Measurements from ENCODE around the gene IFT80. TPM values are rescaled to one million over a fixed set of nuclear protein-coding genes. Genes with fewer than 3 reads are reported as not detected.

Gene IFT80
- total and polyA plus RNA-seq, 3 experiments from 2014 or later = 3.0 to 12.9 (median 9.4) TPM

- Mint-ChIP-seq H3K36me3 (peaks cover 24 to 32% (median 25%) of the 10 kb centered on the region in 3 donors), H3K4me3 (no peak overlapping the region), H3K27me3 (no peaks in the 10 kb centered on the region), H3K4me1 (no peaks in the 10 kb centered on the region), H3K9me3 (no peaks in the 10 kb centered on the region), H3K27ac (no peak overlapping the region)
- H3K36me3 ChIP-seq (ENCODE audit: insufficient read depth, low read length) = no peaks in the 10 kb centered on the region
- H3K9me3 ChIP-seq (ENCODE audit: low read length) = no peaks in the 10 kb centered on the region
- H3K4me1 ChIP-seq (ENCODE audit: insufficient read depth, low read length) = no peaks in the 10 kb centered on the region
- no peak for DNase-seq
- no peak overlapping the region for H3K4me3 ChIP-seq (ENCODE audit: low read length)
- no peaks in the 10 kb centered on the region for H3K27me3 ChIP-seq (ENCODE audit: insufficient read depth, low read length, poor library complexity, severe bottlenecking)
- CTCF ChIA-PET = no interaction called here
- POLR2A ChIA-PET = no interaction called here
- no peak overlapping the region for H3K27ac ChIP-seq (ENCODE audit: low read depth, low read length)
These were observed 118.2 kb downstream of the IFT80 start for GRCh38 chr3:160280836-160281235.

GRCh38 chr3:160279657-160280056, 119.4 kb downstream of the IFT80 start:
- no peak overlapping the region for H3K4me3 Mint-ChIP-seq
- H3K27ac ChIP-seq (ENCODE audit: low read depth, low read length) = no peak overlapping the region
- POLR2A ChIA-PET = no interaction called here
- CTCF ChIA-PET = no interaction called here
- DNase-seq = no peak
- H3K4me1 ChIP-seq (ENCODE audit: insufficient read depth, low read length) = no peaks in the 10 kb centered on the region
- peaks cover 24 to 32% (median 24%) of the 10 kb centered on the region in 3 donors for H3K36me3 Mint-ChIP-seq
- no peaks in the 10 kb centered on the region for H3K4me1 Mint-ChIP-seq
- no peaks in the 10 kb centered on the region for H3K36me3 ChIP-seq (ENCODE audit: insufficient read depth, low read length)
- H3K27me3 ChIP-seq (ENCODE audit: insufficient read depth, low read length, poor library complexity, severe bottlenecking) = no peaks in the 10 kb centered on the region
- H3K9me3 Mint-ChIP-seq = no peaks in the 10 kb centered on the region
- no peaks in the 10 kb centered on the region for H3K9me3 ChIP-seq (ENCODE audit: low read length)
- no peak overlapping the region for H3K27ac Mint-ChIP-seq
- no peak overlapping the region for H3K4me3 ChIP-seq (ENCODE audit: low read length)
- no peaks in the 10 kb centered on the region for H3K27me3 Mint-ChIP-seq

GRCh38 chr3:160278210-160278609, 120.8 kb downstream of the IFT80 start:
- Mint-ChIP-seq H3K27me3 (no peaks in the 10 kb centered on the region), H3K27ac (no peak overlapping the region), H3K9me3 (no peaks in the 10 kb centered on the region), H3K4me3 (no peak overlapping the region), H3K4me1 (no peaks in the 10 kb centered on the region), H3K36me3 (peaks cover 32 to 42% (median 32%) of the 10 kb centered on the region in 3 donors)
- ChIA-PET CTCF (no interaction called here), POLR2A (no interaction called here)
- Histone ChIP-seq H3K27me3 (ENCODE audit: insufficient read depth, low read length, poor library complexity, severe bottlenecking) (no peaks in the 10 kb centered on the region), H3K36me3 (ENCODE audit: insufficient read depth, low read length) (no peaks in the 10 kb centered on the region), H3K4me3 (ENCODE audit: low read length) (no peak overlapping the region), H3K27ac (ENCODE audit: low read depth, low read length) (no peak overlapping the region), H3K4me1 (ENCODE audit: insufficient read depth, low read length) (no peaks in the 10 kb centered on the region), H3K9me3 (ENCODE audit: low read length) (no peaks in the 10 kb centered on the region)
- DNase-seq = no peak

- no peak overlapping the region for H3K4me3 Mint-ChIP-seq
- ChIA-PET CTCF (no interaction called here), POLR2A (no interaction called here)
- no peaks in the 10 kb centered on the region for H3K9me3 Mint-ChIP-seq
- Histone ChIP-seq H3K4me3 (ENCODE audit: low read length) (no peak overlapping the region), H3K4me1 (ENCODE audit: insufficient read depth, low read length) (no peaks in the 10 kb centered on the region), H3K9me3 (ENCODE audit: low read length) (no peaks in the 10 kb centered on the region), H3K36me3 (ENCODE audit: insufficient read depth, low read length) (no peaks in the 10 kb centered on the region), H3K27ac (ENCODE audit: low read depth, low read length) (no peak overlapping the region), H3K27me3 (ENCODE audit: insufficient read depth, low read length, poor library complexity, severe bottlenecking) (no peaks in the 10 kb centered on the region)
- peaks cover 4 to 7% (median 5%) of the 10 kb centered on the region in 3 donors for H3K4me1 Mint-ChIP-seq
- H3K27ac Mint-ChIP-seq = no peak overlapping the region
- DNase-seq = no peak
- no peaks in the 10 kb centered on the region for H3K27me3 Mint-ChIP-seq
- peaks cover 9 to 17% (median 13%) of the 10 kb centered on the region in 3 donors for H3K36me3 Mint-ChIP-seq
These were observed 133.9 kb downstream of the IFT80 start for GRCh38 chr3:160265088-160265487.

GRCh38 chr3:160260587-160261270, 138.3 kb downstream of the IFT80 start:
- ChIA-PET POLR2A (no interaction called here), CTCF (no interaction called here)
- H3K4me1 ChIP-seq (ENCODE audit: insufficient read depth, low read length) = no peaks in the 10 kb centered on the region
- no peak for DNase-seq
- no peaks in the 10 kb centered on the region for H3K9me3 ChIP-seq (ENCODE audit: low read length)
- Mint-ChIP-seq H3K4me3 (no peak overlapping the region), H3K27me3 (no peaks in the 10 kb centered on the region), H3K36me3 (peaks cover 8 to 16% (median 12%) of the 10 kb centered on the region in 3 donors), H3K9me3 (no peaks in the 10 kb centered on the region), H3K27ac (peak overlapping the region in 3 of 8 donors; percentile 18 to 58 (median 19)), H3K4me1 (peaks cover 4 to 7% (median 5%) of the 10 kb centered on the region in 3 donors)
- no peaks in the 10 kb centered on the region for H3K36me3 ChIP-seq (ENCODE audit: insufficient read depth, low read length)
- H3K27me3 ChIP-seq (ENCODE audit: insufficient read depth, low read length, poor library complexity, severe bottlenecking) = no peaks in the 10 kb centered on the region
- H3K27ac ChIP-seq (ENCODE audit: low read depth, low read length) = no peak overlapping the region
- H3K4me3 ChIP-seq (ENCODE audit: low read length) = no peak overlapping the region

- DNase-seq = no peak
- H3K27ac Mint-ChIP-seq = no peak overlapping the region
- no peak overlapping the region for H3K4me3 ChIP-seq (ENCODE audit: low read length)
- H3K4me1 ChIP-seq (ENCODE audit: insufficient read depth, low read length) = no peaks in the 10 kb centered on the region
- H3K27me3 ChIP-seq (ENCODE audit: insufficient read depth, low read length, poor library complexity, severe bottlenecking) = no peaks in the 10 kb centered on the region
- ChIA-PET POLR2A (no interaction called here), CTCF (no interaction called here)
- no peak overlapping the region for H3K27ac ChIP-seq (ENCODE audit: low read depth, low read length)
- no peaks in the 10 kb centered on the region for H3K36me3 ChIP-seq (ENCODE audit: insufficient read depth, low read length)
- no peaks in the 10 kb centered on the region for H3K27me3 Mint-ChIP-seq
- H3K9me3 ChIP-seq (ENCODE audit: low read length) = no peaks in the 10 kb centered on the region
- no peak overlapping the region for H3K4me3 Mint-ChIP-seq
- peaks cover 8 to 13% (median 12%) of the 10 kb centered on the region in 3 donors for H3K36me3 Mint-ChIP-seq
- H3K9me3 Mint-ChIP-seq = no peaks in the 10 kb centered on the region
- peaks cover 4 to 7% (median 5%) of the 10 kb centered on the region in 3 donors for H3K4me1 Mint-ChIP-seq
These were observed 139.4 kb downstream of the IFT80 start for GRCh38 chr3:160259589-160259988.

GRCh38 chr3:160257606-160258005, 141.4 kb downstream of the IFT80 start:
- POLR2A ChIA-PET = no interaction called here

GRCh38 chr3:160253298-160253697, 145.7 kb downstream of the IFT80 start:
- no peaks in the 10 kb centered on the region for H3K9me3 Mint-ChIP-seq
- H3K36me3 Mint-ChIP-seq = peaks cover 4 to 9% (median 4%) of the 10 kb centered on the region in 3 donors
- H3K9me3 ChIP-seq (ENCODE audit: low read length) = no peaks in the 10 kb centered on the region
- ChIA-PET POLR2A (no interaction called here), CTCF (no interaction called here)
- H3K4me1 Mint-ChIP-seq = no peaks in the 10 kb centered on the region
- no peak overlapping the region for H3K4me3 Mint-ChIP-seq
- no peak overlapping the region for H3K27ac ChIP-seq (ENCODE audit: low read depth, low read length)
- DNase-seq = no peak
- no peak overlapping the region for H3K4me3 ChIP-seq (ENCODE audit: low read length)
- no peaks in the 10 kb centered on the region for H3K4me1 ChIP-seq (ENCODE audit: insufficient read depth, low read length)
- peaks cover 0 to 4% of the 10 kb centered on the region in 2 donors for H3K27me3 Mint-ChIP-seq
- no peaks in the 10 kb centered on the region for H3K27me3 ChIP-seq (ENCODE audit: insufficient read depth, low read length, poor library complexity, severe bottlenecking)
- H3K36me3 ChIP-seq (ENCODE audit: insufficient read depth, low read length) = no peaks in the 10 kb centered on the region
- H3K27ac Mint-ChIP-seq = no peak overlapping the region

More at GRCh38 chr3:160257606-160258005, 141.4 kb downstream of the IFT80 start:
- Mint-ChIP-seq H3K4me3 (no peak overlapping the region), H3K9me3 (no peaks in the 10 kb centered on the region), H3K27ac (no peak overlapping the region), H3K27me3 (no peaks in the 10 kb centered on the region), H3K36me3 (peaks cover 8 to 12% (median 10%) of the 10 kb centered on the region in 3 donors), H3K4me1 (peaks cover 4 to 7% (median 5%) of the 10 kb centered on the region in 3 donors)
- Histone ChIP-seq H3K4me3 (ENCODE audit: low read length) (no peak overlapping the region), H3K9me3 (ENCODE audit: low read length) (no peaks in the 10 kb centered on the region), H3K4me1 (ENCODE audit: insufficient read depth, low read length) (no peaks in the 10 kb centered on the region), H3K27me3 (ENCODE audit: insufficient read depth, low read length, poor library complexity, severe bottlenecking) (no peaks in the 10 kb centered on the region), H3K27ac (ENCODE audit: low read depth, low read length) (no peak overlapping the region), H3K36me3 (ENCODE audit: insufficient read depth, low read length) (no peaks in the 10 kb centered on the region)
- CTCF ChIA-PET = no interaction called here
- DNase-seq = no peak
